ENCODE data around the gene SYNGR4. TPM values are rescaled to one million over a fixed set of nuclear protein-coding genes. Genes with fewer than 3 reads are reported as not detected.
"Not testable (repeated sequence)": the region's sequence is repeated elsewhere in the genome, so short reads cannot be mapped to it uniquely, and the experiment has no call there.

SYNGR4 gene
- not detected in 2 replicates for total RNA-seq (ENCODE audit: low replicate concordance)

- peak within 1 kb of the TSS; percentile 44 for H3K4me3 ChIP-seq
- H4K20me1 ChIP-seq (ENCODE audit: low read depth): no peaks in the 10 kb centered on the region
- peaks cover 15% of the 10 kb centered on the region for H3F3A ChIP-seq (ENCODE audit: low read depth)
- peaks cover 11% of the 10 kb centered on the region for H3K27me3 Mint-ChIP-seq (ENCODE audit: insufficient read depth, low read depth)
- no peak within 1 kb of the TSS for H3K9ac ChIP-seq
- H3K4me2 ChIP-seq: peak within 1 kb of the TSS; percentile 77
- H3K79me2 ChIP-seq (ENCODE audit: low read depth): no peaks in the 10 kb centered on the region
- no peaks in the 10 kb centered on the region for H3K27me3 ChIP-seq
- peaks cover 20% of the 10 kb centered on the region for H3K4me1 Mint-ChIP-seq
- DNase-seq (ENCODE audit: low spot score): peak; percentile 100
- H3K27ac ChIP-seq: peak within 1 kb of the TSS; percentile 7
- H3K27ac Mint-ChIP-seq: peak within 1 kb of the TSS; percentile 59
- peaks cover 4% of the 10 kb centered on the region for H3K4me1 ChIP-seq
- H2AFZ ChIP-seq (replicated peaks): peak within 1 kb of the TSS; percentile 28
- peak within 1 kb of the TSS; percentile 83 for H3K4me3 Mint-ChIP-seq
- no peaks in the 10 kb centered on the region for H3K36me3 ChIP-seq
- no peaks in the 10 kb centered on the region for H3K9me3 Mint-ChIP-seq
- H3K9me3 ChIP-seq (ENCODE audit: low read depth): no peaks in the 10 kb centered on the region
- TF ChIP-seq EZH2 (IDR thresholded peaks at IDR 0.05): no peak
- no peak for TF ChIP-seq CTCF (IDR thresholded peaks at IDR 0.05)
- TF ChIP-seq EZH2phosphoT487 (IDR thresholded peaks at IDR 0.05): no peak
- no peaks in the 10 kb centered on the region for H3K36me3 Mint-ChIP-seq
Measured at GRCh38 chr19:48363810-48364597, at the start of gene SYNGR4, which contains the start of gene TMEM143. Gene SYNGR4 (plus strand): TSS chr19:48364367. CDS start chr19:48365843, 1,476 bp downstream. Gene TMEM143 (minus strand): TSS chr19:48363940. CDS start chr19:48363920, 20 bp downstream.

DNA sequence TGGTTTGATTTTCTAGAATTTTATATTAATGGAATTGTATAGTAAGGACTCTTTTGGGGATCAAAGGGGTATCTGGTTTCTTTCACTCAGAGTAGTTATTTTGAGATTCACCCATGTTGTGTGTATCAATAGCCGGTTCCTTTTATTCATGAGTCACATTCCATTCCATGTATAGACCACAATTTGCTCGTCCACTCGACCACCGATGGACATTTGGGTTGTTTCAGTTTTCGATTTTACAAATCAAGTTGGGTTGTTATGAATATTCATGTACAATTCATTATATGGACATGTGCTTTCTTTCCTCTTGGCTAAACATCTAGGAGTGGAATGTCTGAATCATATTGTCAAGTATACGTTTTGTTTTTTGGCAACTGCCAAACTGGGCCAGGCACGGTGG lies 48.5 kb upstream of the SYNGR4 start:
- H3K9me3 Mint-ChIP-seq: no peaks in the 10 kb centered on the region
- H3K4me1 ChIP-seq: no peaks in the 10 kb centered on the region
- H3K27ac ChIP-seq: no peak overlapping the region
- no peaks in the 10 kb centered on the region for H3K9me3 ChIP-seq (ENCODE audit: low read depth)
- DNase-seq (ENCODE audit: low spot score): no peak
- H3K27me3 ChIP-seq: no peaks in the 10 kb centered on the region
- H3K36me3 ChIP-seq: no peaks in the 10 kb centered on the region
- peaks cover 9% of the 10 kb centered on the region for H3F3A ChIP-seq (ENCODE audit: low read depth)
- peaks cover 21% of the 10 kb centered on the region for H3K4me1 Mint-ChIP-seq
- no peak for TF ChIP-seq CTCF (IDR thresholded peaks at IDR 0.05)
- TF ChIP-seq EZH2 (IDR thresholded peaks at IDR 0.05): no peak
- TF ChIP-seq EZH2phosphoT487 (IDR thresholded peaks at IDR 0.05): no peak
- no peaks in the 10 kb centered on the region for H4K20me1 ChIP-seq (ENCODE audit: low read depth)
- H3K27me3 Mint-ChIP-seq (ENCODE audit: insufficient read depth, low read depth): peaks cover 16% of the 10 kb centered on the region
- no peaks in the 10 kb centered on the region for H3K79me2 ChIP-seq (ENCODE audit: low read depth)
- no peak overlapping the region for H3K27ac Mint-ChIP-seq
- H3K4me3 Mint-ChIP-seq: no peak overlapping the region
- H3K36me3 Mint-ChIP-seq: no peaks in the 10 kb centered on the region
- H3K4me3 ChIP-seq: no peak overlapping the region
- no peak overlapping the region for H3K9ac ChIP-seq
- H2AFZ ChIP-seq (replicated peaks): no peak overlapping the region
- H3K4me2 ChIP-seq: no peak overlapping the region

DNA sequence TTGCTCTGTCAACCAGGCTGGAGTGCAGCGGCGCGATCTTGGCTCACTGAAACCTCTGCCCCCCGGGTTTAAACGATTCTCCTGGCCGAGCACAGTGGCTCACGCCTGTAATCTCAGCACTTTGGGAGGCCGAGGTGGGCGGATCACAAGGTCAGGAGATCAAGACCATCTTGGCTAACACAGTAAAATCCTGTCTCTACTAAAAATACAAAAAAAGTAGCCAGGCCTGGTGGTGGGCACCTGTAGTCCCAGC lies 46.5 kb upstream of the SYNGR4 start:
- H3K27me3 Mint-ChIP-seq (ENCODE audit: insufficient read depth, low read depth): peaks cover 15% of the 10 kb centered on the region
- H3K4me2 ChIP-seq; H3K4me3 ChIP-seq; H4K20me1 ChIP-seq (ENCODE audit: low read depth); H3K27ac Mint-ChIP-seq; H2AFZ ChIP-seq (replicated peaks); H3K9me3 ChIP-seq (ENCODE audit: low read depth); H3K4me1 ChIP-seq; DNase-seq (ENCODE audit: low spot score); H3K36me3 ChIP-seq; H3K9ac ChIP-seq; H3K27me3 ChIP-seq; H3K79me2 ChIP-seq (ENCODE audit: low read depth); H3K36me3 Mint-ChIP-seq; H3K4me3 Mint-ChIP-seq; H3K9me3 Mint-ChIP-seq; H3K27ac ChIP-seq: not testable (repeated sequence)
- peaks cover 35% of the 10 kb centered on the region for H3K4me1 Mint-ChIP-seq
- H3F3A ChIP-seq (ENCODE audit: low read depth): peaks cover 16% of the 10 kb centered on the region

GRCh38 chr19:48318286-48318987 lies 45.7 kb upstream of the SYNGR4 start:
- H3K9me3 Mint-ChIP-seq: no peaks in the 10 kb centered on the region
- Histone ChIP-seq H3K9ac (no peak overlapping the region), H3K4me2 (no peak overlapping the region), H3K4me3 (no peak overlapping the region), H3K36me3 (no peaks in the 10 kb centered on the region), H3K4me1 (no peaks in the 10 kb centered on the region), H3K79me2 (ENCODE audit: low read depth) (no peaks in the 10 kb centered on the region), H3K27ac (no peak overlapping the region), H4K20me1 (ENCODE audit: low read depth) (no peaks in the 10 kb centered on the region), H3K27me3 (no peaks in the 10 kb centered on the region), H2AFZ (replicated peaks) (no peak overlapping the region), H3K9me3 (ENCODE audit: low read depth) (no peaks in the 10 kb centered on the region), H3F3A (ENCODE audit: low read depth) (peaks cover 20% of the 10 kb centered on the region)
- DNase-seq (ENCODE audit: low spot score): no peak
- H3K27me3 Mint-ChIP-seq (ENCODE audit: insufficient read depth, low read depth): peaks cover 10% of the 10 kb centered on the region
- H3K4me1 Mint-ChIP-seq: peaks cover 39% of the 10 kb centered on the region
- no peak overlapping the region for H3K4me3 Mint-ChIP-seq
- no peak for TF ChIP-seq EZH2 (IDR thresholded peaks at IDR 0.05)
- TF ChIP-seq CTCF (IDR thresholded peaks at IDR 0.05): no peak
- no peak for TF ChIP-seq EZH2phosphoT487 (IDR thresholded peaks at IDR 0.05)
- no peak overlapping the region for H3K27ac Mint-ChIP-seq
- no peaks in the 10 kb centered on the region for H3K36me3 Mint-ChIP-seq

All from neural progenitor cell (in vitro differentiated cells).